Prostate gland (tissue), 2 donors: Measurements from ENCODE around the gene GMDS.

Experiments used
- POLR2A ChIP-seq: fragments of 450-650 bp; IDR thresholded peaks from one replicate; pipeline ENCODE4 v1.6.1; 2016; ENCODE audit warnings: antibody characterized with exemption, mild to moderate bottlenecking
- TF ChIP-seq, protein P1 (sequence below), 4 experiments: fragments of 200-600 bp in 2 of 4; fragments of 450-650 bp in 2 of 4; sonication (generic) in 2 of 4; IDR thresholded peaks; 1 replicate in 3 of 4; 2 replicates in 1 of 4; pipeline ENCODE4 v1.5.1; 2016 to 2019; ENCODE audit warnings: antibody characterized with exemption in 4 of 4, mild to moderate bottlenecking in 2 of 4, moderate library complexity in 2 of 4

DNA sequence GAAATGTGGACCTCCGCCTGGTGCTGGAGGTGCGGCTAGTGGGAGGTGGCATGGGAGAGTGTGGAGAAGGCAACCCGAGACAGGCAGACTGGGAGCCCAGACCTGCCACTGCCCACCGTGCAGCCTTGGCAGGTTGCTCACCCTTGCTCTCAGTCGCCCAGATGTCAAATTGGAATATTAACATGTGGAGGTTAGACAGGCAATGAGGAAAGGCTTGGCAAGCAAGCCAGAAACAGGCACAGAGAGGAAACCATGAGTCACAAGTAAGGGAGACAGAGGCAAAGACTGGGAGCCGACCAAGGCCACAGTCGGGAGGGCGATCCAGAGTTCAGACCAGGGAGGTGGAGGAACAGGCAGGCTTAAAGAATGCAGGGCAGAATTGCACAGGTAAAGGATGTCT, 457.5 kb downstream of the GMDS start:
- TF ChIP-seq, protein P1, sequence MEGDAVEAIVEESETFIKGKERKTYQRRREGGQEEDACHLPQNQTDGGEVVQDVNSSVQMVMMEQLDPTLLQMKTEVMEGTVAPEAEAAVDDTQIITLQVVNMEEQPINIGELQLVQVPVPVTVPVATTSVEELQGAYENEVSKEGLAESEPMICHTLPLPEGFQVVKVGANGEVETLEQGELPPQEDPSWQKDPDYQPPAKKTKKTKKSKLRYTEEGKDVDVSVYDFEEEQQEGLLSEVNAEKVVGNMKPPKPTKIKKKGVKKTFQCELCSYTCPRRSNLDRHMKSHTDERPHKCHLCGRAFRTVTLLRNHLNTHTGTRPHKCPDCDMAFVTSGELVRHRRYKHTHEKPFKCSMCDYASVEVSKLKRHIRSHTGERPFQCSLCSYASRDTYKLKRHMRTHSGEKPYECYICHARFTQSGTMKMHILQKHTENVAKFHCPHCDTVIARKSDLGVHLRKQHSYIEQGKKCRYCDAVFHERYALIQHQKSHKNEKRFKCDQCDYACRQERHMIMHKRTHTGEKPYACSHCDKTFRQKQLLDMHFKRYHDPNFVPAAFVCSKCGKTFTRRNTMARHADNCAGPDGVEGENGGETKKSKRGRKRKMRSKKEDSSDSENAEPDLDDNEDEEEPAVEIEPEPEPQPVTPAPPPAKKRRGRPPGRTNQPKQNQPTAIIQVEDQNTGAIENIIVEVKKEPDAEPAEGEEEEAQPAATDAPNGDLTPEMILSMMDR (IDR thresholded peaks at IDR 0.05): no peak
- TF ChIP-seq POLR2A: no peak
